Stimulated activated CD4-positive, alpha-beta T cell treated with anti-CD3 and anti-CD28 coated beads, Interleukin-4, amount 100 ng/mL, for 24 hours (primary cell): ENCODE data around the gene DPY19L1.
"Not testable (repeated sequence)": the region's sequence is repeated elsewhere in the genome, so short reads cannot be mapped to it uniquely, and the experiment has no call there.

Experiments used
- DNase-seq: peaks from one replicate; pipeline ENCODE4 v3.0.0-alpha.2; 2020

Gene DPY19L1

DNA sequence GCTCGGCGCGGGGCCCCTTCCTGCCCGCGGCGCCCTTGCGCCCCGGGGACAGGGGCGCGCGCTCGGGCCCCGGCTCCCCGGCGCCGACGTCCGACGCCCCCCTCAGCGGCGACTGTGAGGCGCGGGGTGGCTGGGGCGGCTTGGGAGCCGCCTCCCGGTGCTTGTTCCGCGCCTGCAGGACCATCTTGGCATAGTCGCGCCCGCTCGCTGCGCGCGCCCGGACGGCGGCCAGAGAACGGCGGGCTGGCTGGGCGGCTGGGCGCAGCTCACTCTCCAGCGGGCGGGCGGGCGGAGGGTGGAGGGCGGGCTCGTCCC is at the start of gene DPY19L1:
Gene DPY19L1, minus strand, starts transcription at position 275 of the 315 bp plus-strand sequence. Its CDS starts 91 bp downstream, at position 184.
- no peak for DNase-seq

DNA sequence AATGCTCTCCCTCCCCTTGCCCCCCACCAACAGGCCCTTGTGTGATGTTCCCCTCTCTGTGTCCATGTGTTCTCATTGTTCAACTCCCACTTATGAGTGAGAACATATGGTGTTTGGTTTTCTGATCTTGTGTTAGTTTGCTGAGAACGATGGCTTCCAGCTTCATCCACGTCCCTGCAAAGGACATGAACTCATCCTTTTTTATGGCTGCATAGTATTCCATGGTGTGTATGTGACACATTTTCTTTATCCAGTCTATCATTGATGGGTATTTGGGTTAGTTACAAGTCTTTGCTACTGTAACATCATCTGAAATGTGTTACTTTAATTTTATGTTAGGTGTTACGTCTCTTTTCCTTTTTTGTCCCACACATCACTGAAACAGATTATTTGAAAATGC is 42.2 kb upstream of the DPY19L1 start:
- DNase-seq, result not testable (repeated sequence)

- not testable (repeated sequence) for DNase-seq
These were observed 36.7 kb upstream of the DPY19L1 start for GRCh38 chr7:35074008-35074407.

GRCh38 chr7:35072950-35073827 is 35.9 kb upstream of the DPY19L1 start:
- not testable (repeated sequence) for DNase-seq

DNA sequence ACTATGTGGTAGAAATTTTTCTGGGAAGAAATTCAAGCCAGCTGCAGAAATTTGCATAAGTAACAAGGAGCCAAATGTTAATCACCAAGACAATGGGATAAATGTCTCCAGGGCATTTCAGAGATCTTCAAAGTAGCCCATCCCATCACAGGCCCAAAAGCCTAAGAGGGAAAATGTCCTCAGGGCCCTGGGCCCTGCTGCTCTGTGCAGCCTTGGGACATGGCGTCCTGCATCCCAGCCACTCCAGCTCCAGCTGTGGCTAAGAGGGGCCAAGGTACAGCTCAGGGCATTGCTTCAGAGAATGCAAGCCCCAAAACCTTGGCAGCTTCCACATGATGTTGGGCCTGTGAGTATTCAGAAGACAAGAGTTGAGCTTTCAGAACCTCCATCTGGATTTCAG is 31.8 kb upstream of the DPY19L1 start:
- DNase-seq, result not testable (repeated sequence)

DNA sequence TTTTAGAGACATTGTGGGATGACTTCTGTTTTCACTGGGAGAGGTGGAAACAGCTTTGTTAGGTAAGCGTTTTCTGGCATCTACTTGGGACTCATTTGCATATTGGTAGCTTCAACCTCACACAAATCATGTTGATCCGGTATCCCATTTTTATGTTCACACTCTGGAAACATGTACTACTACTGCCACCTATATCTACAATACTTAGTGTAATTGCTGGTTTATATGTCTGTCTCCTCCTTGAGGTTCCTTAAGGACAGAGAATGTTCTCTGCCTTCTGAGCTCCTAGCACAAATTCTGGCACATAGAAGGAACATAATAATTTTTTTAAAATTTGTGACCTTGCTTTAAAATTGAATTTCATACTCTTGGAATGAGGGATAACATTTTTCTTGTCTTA is 28.1 kb upstream of the DPY19L1 start:
- not testable (repeated sequence) for DNase-seq

- not testable (repeated sequence) for DNase-seq
These were observed 21.3 kb upstream of the DPY19L1 start for GRCh38 chr7:35058571-35058970.

DNA sequence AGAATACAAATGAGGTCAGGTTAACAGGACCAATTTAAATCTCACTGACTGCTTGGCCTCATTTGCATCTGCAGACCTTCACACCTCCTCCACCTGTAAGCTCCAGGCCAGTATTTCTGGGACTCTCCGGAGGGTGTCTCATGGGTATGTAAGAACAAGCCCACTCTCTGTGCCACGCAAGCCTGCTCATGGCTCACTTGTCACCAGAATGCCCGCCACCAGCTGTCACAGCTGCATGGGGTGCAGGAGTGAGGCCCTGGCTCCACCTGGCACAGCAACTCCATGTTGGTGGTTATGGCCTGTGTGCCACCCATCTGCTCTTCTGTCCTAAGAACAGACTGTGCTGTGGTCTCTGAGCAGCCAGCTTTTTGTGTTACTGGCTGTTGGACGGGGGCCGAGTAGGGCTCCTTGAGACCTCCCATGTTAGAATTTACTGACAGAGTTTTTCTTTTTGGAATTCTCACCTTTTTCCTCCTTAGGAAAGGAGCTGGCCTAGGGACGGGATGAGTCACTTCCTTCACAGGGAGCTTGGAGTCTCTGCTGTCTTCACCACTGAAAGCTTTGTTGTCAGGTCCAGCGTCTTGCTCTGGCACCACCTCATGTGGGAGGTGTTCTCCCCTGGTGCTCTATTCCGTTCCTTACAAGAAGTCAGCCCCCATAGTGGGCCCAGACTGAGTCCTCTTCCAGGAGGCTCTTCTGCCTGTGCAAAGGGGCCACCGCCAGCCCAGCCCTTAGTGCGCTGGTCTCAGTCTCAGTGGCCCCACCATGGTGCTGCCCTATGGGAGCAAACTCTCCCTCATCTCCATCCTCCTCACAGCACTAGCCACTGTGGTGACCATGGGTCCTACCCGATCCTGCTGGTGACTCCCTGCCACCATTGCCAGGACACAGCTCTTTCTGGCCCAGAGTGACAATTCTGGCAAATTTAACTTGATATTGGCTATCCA is 20.5 kb upstream of the DPY19L1 start:
- not testable (repeated sequence) for DNase-seq

DNA sequence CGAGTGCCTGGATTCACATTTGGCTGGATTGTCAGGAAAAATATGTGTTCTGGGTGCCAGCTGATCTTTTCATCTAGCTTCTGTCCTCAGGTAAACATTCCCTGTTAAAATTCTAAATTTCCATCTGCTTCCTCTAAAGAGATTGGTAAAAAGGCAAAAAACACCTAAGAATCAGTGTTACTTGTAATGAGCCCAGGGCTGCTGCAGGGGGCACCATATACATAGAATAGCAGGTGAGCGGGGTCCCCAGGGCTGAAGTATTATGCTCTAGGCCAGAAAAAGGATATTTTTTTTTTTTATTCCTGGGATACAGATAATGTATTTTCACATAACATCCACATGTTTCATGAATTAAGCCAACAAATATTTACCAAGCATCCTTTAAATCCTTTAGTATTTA is 18.4 kb upstream of the DPY19L1 start:
- DNase-seq, result not testable (repeated sequence)

GRCh38 chr7:35053488-35054175 is 16.3 kb upstream of the DPY19L1 start:
- DNase-seq, result not testable (repeated sequence)

GRCh38 chr7:35048390-35048789 is 11.1 kb upstream of the DPY19L1 start:
- not testable (repeated sequence) for DNase-seq

DNA sequence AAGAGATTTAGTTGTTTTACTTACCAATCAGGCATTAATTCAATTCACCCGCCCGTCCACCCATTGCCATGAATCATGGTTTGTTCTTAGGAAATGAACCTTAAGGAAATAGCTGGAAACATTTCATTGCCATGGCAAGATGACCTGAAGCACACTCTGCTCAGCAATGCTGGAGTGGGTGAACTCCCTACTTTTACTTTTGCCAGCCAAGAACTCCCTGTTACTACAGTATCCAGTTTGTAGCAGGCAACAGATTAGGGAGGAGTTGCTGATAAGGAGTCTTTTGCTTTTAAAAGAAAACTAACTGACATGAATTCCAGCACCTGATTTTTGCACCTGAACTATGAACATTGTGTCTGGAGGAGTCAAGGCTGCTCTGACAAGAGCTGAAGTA is 10.6 kb upstream of the DPY19L1 start:
- DNase-seq, result not testable (repeated sequence)

DNA sequence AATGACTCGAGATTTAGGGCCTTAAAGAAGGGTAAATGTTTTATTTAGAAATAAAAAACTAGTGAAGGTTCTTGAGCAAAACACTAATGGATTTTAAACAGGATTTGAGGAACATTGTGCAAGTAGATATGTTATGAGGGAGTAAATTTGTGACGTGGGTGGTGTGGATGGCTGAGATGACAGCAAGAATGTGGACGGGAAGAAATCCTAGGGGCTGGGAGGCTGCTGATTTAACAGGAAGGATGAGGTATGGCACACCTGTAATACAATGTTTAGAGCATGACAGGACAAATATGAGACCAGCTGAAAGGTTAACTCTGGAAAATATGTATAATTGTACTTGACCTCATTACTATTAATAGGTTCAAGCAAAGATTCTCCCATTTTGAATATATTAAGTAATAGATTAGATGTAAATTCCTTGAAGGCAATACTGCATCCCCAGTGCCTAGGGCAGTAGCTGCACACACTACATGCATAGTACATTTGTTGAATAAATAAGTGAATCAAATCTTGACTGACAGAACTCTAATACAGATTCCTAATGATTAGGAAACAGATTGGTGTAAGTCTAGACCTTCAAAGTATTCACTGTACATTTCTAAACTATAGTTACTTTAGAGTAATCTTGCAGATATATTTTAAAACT is 10.1 kb upstream of the DPY19L1 start:
- not testable (repeated sequence) for DNase-seq

DNA sequence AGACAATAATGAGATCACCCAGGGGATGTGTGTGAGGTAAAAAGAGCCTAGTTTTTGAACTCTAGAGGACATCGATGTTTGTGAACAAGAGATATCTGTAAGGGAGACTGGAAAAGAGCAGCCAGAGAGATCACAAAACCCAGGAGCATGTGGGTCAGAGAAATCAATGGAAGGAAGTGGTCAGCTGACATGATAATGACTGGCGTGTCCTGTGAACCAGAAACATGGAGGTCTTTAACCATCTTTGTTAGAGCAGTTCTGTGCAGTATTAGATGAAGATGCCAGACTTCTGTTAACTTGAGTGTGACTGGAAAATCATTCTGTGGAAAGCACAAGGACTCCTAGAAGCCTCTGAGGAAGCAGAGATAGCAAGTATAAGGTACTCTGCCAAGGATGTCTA is 6.0 kb upstream of the DPY19L1 start:
- DNase-seq, result not testable (repeated sequence)

- DNase-seq, result no peak
These were observed 3.6 kb upstream of the DPY19L1 start for GRCh38 chr7:35040906-35041305.

DNA sequence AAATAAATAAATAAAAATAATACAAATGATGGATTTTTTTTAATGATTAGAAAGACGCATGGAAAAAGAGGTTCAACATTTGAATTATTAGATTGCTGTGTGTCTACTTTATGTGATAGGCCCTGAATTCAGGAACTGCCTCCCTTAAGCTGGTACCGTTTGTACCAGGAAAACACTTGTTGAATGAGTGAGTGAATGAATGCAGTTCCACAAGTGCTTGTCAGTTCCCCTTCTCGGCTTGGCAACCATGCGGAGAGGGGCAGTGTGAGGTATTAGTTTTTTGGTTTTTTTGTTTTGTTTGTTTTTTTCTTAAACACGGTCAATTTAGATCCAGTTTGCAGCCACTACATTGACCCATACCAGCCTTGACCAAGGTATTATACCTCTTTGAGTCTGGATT is 2.1 kb upstream of the DPY19L1 start:
- no peak for DNase-seq

GRCh38 chr7:35038354-35038753 is 1.1 kb upstream of the DPY19L1 start:
- no peak for DNase-seq

GRCh38 chr7:35037526-35038341 is 449 bp upstream of the DPY19L1 start:
- peak; percentile 88 for DNase-seq

- peak; percentile 33 for DNase-seq
These were observed 719 bp downstream of the DPY19L1 start for GRCh38 chr7:35036361-35037171.

GRCh38 chr7:35035511-35035961 is 1.7 kb downstream of the DPY19L1 start:
- DNase-seq, result peak; percentile 27

- DNase-seq, result no peak
These were observed 5.1 kb downstream of the DPY19L1 start for GRCh38 chr7:35032166-35032565.
